Astrocyte (in vitro differentiated cells and primary cell): ENCODE results near the gene C1orf146. TPM values are rescaled to one million over a fixed set of nuclear protein-coding genes. Genes with fewer than 3 reads are reported as not detected.

Experiments
- DNase-seq: peaks from one replicate; pipeline ENCODE4 v3.0.0-alpha.2; 2010; ENCODE audit warnings: low read depth
- FAIRE-seq: peaks from 2 replicates; lab custom pipeline; 2011; peaks lifted over from hg19 to GRCh38; lab: Jason Lieb, UNC
- H2AFZ ChIP-seq: 2 replicates; pipeline ENCODE4 v1.6.0; 2012; ENCODE audit warnings: low read depth, low read length, inconsistent platforms
- H3K27ac ChIP-seq: 2 replicates; pipeline ENCODE4 v1.5.1; 2011; ENCODE audit warnings: low read depth, low read length, inconsistent platforms
- H3K27me3 ChIP-seq: 2 replicates; pipeline ENCODE4 v1.6.0; 2011; ENCODE audit warnings: low read length, inconsistent platforms; ENCODE audit not compliant: insufficient read depth
- H3K36me3 ChIP-seq: 2 replicates; pipeline ENCODE4 v1.5.1; 2011; ENCODE audit warnings: low read length, inconsistent platforms; ENCODE audit not compliant: insufficient read depth
- H3K4me1 ChIP-seq: 2 replicates; pipeline ENCODE4 v1.5.1; 2011; ENCODE audit warnings: low read length, inconsistent platforms; ENCODE audit not compliant: insufficient read depth
- H3K4me2 ChIP-seq: 2 replicates; pipeline ENCODE4 v1.6.0; 2012; ENCODE audit warnings: low read length, inconsistent platforms
- H3K4me3 ChIP-seq: 2 replicates; pipeline ENCODE4 v1.5.1; 2011; ENCODE audit warnings: low read depth, mild to moderate bottlenecking, low read length, inconsistent platforms; ENCODE audit not compliant: insufficient read depth
- H3K79me2 ChIP-seq: 2 replicates; pipeline ENCODE4 v1.6.0; 2012; ENCODE audit warnings: mild to moderate bottlenecking, low read length, inconsistent platforms; ENCODE audit not compliant: insufficient read depth
- H3K9ac ChIP-seq: 2 replicates; pipeline ENCODE4 v1.6.0; 2012; ENCODE audit warnings: mild to moderate bottlenecking, low read length, inconsistent platforms
- H3K9me3 ChIP-seq: 2 replicates; pipeline ENCODE4 v1.5.1; 2012; ENCODE audit warnings: low read depth, mild to moderate bottlenecking, low read length, inconsistent platforms; ENCODE audit not compliant: insufficient read depth
- H4K20me1 ChIP-seq: 2 replicates; pipeline ENCODE4 v1.6.0; 2012; ENCODE audit warnings: low read length, inconsistent platforms; ENCODE audit not compliant: insufficient read depth
- H3K27ac Mint-ChIP-seq: one replicate; pipeline ENCODE4 v1.8.0; 2021; ENCODE audit warnings: mild to moderate bottlenecking, mixed read lengths; ENCODE audit not compliant: unreplicated experiment
- H3K27me3 Mint-ChIP-seq: one replicate; pipeline ENCODE4 v1.8.0; 2021; ENCODE audit warnings: low read depth, mixed read lengths; ENCODE audit not compliant: unreplicated experiment
- H3K36me3 Mint-ChIP-seq: one replicate; pipeline ENCODE4 v1.8.0; 2021; ENCODE audit warnings: low read depth, mixed read lengths; ENCODE audit not compliant: unreplicated experiment
- H3K4me1 Mint-ChIP-seq: one replicate; pipeline ENCODE4 v1.8.0; 2021; ENCODE audit warnings: low read depth, mixed read lengths; ENCODE audit not compliant: unreplicated experiment
- H3K4me3 Mint-ChIP-seq: one replicate; pipeline ENCODE4 v1.8.0; 2021; ENCODE audit warnings: mild to moderate bottlenecking, moderate library complexity, mixed read lengths; ENCODE audit not compliant: unreplicated experiment
- H3K9me3 Mint-ChIP-seq: one replicate; pipeline ENCODE4 v1.8.0; 2021; ENCODE audit warnings: mild to moderate bottlenecking, mixed read lengths; ENCODE audit not compliant: unreplicated experiment
- CTCF ChIP-seq: IDR thresholded peaks from 2 replicates; pipeline ENCODE4 v1.5.1; 2011; ENCODE audit warnings: low read depth, mild to moderate bottlenecking, inconsistent platforms, low read length, moderate library complexity; ENCODE audit not compliant: insufficient read depth
- EZH2 ChIP-seq: IDR thresholded peaks from 2 replicates; pipeline ENCODE4 v1.6.1; 2012; ENCODE audit warnings: mild to moderate bottlenecking, low read length, inconsistent platforms; ENCODE audit not compliant: insufficient read depth
- total RNA-seq: library from RNA; stranded (reverse); gene quantifications from 2 replicates; pipeline ENCODE4 v1.2.1, GENCODE V29; 2021

C1orf146 gene
- total RNA-seq, 1 donor from 2014 or later = not detected

GRCh38 chr1:92201973-92202372 lies 15.7 kb upstream of the C1orf146 start:
- Histone ChIP-seq H2AFZ (no peak overlapping the region), H3K27ac (no peak overlapping the region), H3K9me3 (no peaks in the 10 kb centered on the region), H3K79me2 (no peaks in the 10 kb centered on the region), H3K9ac (no peak overlapping the region), H3K27me3 (no peaks in the 10 kb centered on the region), H3K4me1 (no peaks in the 10 kb centered on the region), H3K4me3 (no peak overlapping the region), H4K20me1 (no peaks in the 10 kb centered on the region), H3K36me3 (no peaks in the 10 kb centered on the region), H3K4me2 (no peak overlapping the region)
- peaks cover 4% of the 10 kb centered on the region for H3K4me1 Mint-ChIP-seq
- no peak overlapping the region for H3K27ac Mint-ChIP-seq
- DNase-seq (no peak), FAIRE-seq (no peak)
- peaks cover 3% of the 10 kb centered on the region for H3K9me3 Mint-ChIP-seq
- TF ChIP-seq EZH2 (no peak), CTCF (no peak)
- H3K27me3 Mint-ChIP-seq = no peaks in the 10 kb centered on the region
- H3K4me3 Mint-ChIP-seq = no peak overlapping the region
- H3K36me3 Mint-ChIP-seq = no peaks in the 10 kb centered on the region

- H3K9ac ChIP-seq = no peak overlapping the region
- H3K27ac Mint-ChIP-seq = no peak overlapping the region
- no peak overlapping the region for H3K4me3 Mint-ChIP-seq
- no peak for TF ChIP-seq CTCF
- no peak for TF ChIP-seq EZH2
- H3K4me1 ChIP-seq = no peaks in the 10 kb centered on the region
- no peaks in the 10 kb centered on the region for H4K20me1 ChIP-seq
- no peak overlapping the region for H3K4me2 ChIP-seq
- no peaks in the 10 kb centered on the region for H3K9me3 ChIP-seq
- no peaks in the 10 kb centered on the region for H3K79me2 ChIP-seq
- H3K9me3 Mint-ChIP-seq = peaks cover 3% of the 10 kb centered on the region
- no peaks in the 10 kb centered on the region for H3K36me3 Mint-ChIP-seq
- no peak overlapping the region for H2AFZ ChIP-seq
- no peak overlapping the region for H3K27ac ChIP-seq
- FAIRE-seq = no peak
- H3K36me3 ChIP-seq = no peaks in the 10 kb centered on the region
- H3K4me1 Mint-ChIP-seq = peaks cover 4% of the 10 kb centered on the region
- no peak for DNase-seq
- H3K4me3 ChIP-seq = no peak overlapping the region
- H3K27me3 ChIP-seq = no peaks in the 10 kb centered on the region
- no peaks in the 10 kb centered on the region for H3K27me3 Mint-ChIP-seq
These were observed 14.6 kb upstream of the C1orf146 start for GRCh38 chr1:92203105-92203504.

- peak overlapping the region; percentile 73 for H3K27ac Mint-ChIP-seq
- H3K4me2 ChIP-seq = peak overlapping the region; percentile 40
- no peaks in the 10 kb centered on the region for H3K36me3 ChIP-seq
- no peak overlapping the region for H2AFZ ChIP-seq
- H3K27me3 ChIP-seq = no peaks in the 10 kb centered on the region
- H3K27ac ChIP-seq = peak overlapping the region; percentile 29
- H3K9me3 Mint-ChIP-seq = no peaks in the 10 kb centered on the region
- no peaks in the 10 kb centered on the region for H3K9me3 ChIP-seq
- H3K27me3 Mint-ChIP-seq = no peaks in the 10 kb centered on the region
- no peak overlapping the region for H3K4me3 Mint-ChIP-seq
- peaks cover 3% of the 10 kb centered on the region for H3K4me1 ChIP-seq
- no peak for TF ChIP-seq CTCF
- no peak for TF ChIP-seq EZH2
- H3K9ac ChIP-seq = no peak overlapping the region
- peak; percentile 53 for DNase-seq
- H3K4me1 Mint-ChIP-seq = peaks cover 9% of the 10 kb centered on the region
- peak; percentile 41 for FAIRE-seq
- no peaks in the 10 kb centered on the region for H3K79me2 ChIP-seq
- H4K20me1 ChIP-seq = no peaks in the 10 kb centered on the region
- H3K4me3 ChIP-seq = no peak overlapping the region
- no peaks in the 10 kb centered on the region for H3K36me3 Mint-ChIP-seq
These were observed 7.0 kb upstream of the C1orf146 start for GRCh38 chr1:92210701-92211100.
